Esophagus (tissue), 2 donors: Measurements from ENCODE around the gene CCDC141. TPM values are rescaled to one million over a fixed set of nuclear protein-coding genes. Genes with fewer than 3 reads are reported as not detected.
"Not testable (repeated sequence)": the region's sequence is repeated elsewhere in the genome, so short reads cannot be mapped to it uniquely, and the experiment has no call there.

Experiments used
- H3K27ac ChIP-seq, 2 donors: one replicate each; pipeline ENCODE4 v1.5.1; 2013; ENCODE audit warnings: low read depth in 2 of 2, mild to moderate bottlenecking in 2 of 2, inconsistent platforms in 1 of 2, low read length in 1 of 2, moderate library complexity in 1 of 2
- H3K27me3 ChIP-seq, 2 donors: one replicate each; pipeline ENCODE4 v1.6.1; 2013; ENCODE audit warnings: low read length in 2 of 2, control low read depth in 1 of 2, mild to moderate bottlenecking in 1 of 2; ENCODE audit not compliant: insufficient read depth in 2 of 2, control insufficient read depth in 1 of 2
- H3K36me3 ChIP-seq, 2 donors: one replicate each; pipeline ENCODE4 v1.6.1; 2013; ENCODE audit warnings: low read length in 1 of 2; ENCODE audit not compliant: control insufficient read depth in 2 of 2, insufficient read depth in 2 of 2
- H3K4me1 ChIP-seq, 2 donors: one replicate each; pipeline ENCODE4 v1.6.1; 2013; ENCODE audit warnings: low read length in 1 of 2; ENCODE audit not compliant: control insufficient read depth in 2 of 2, insufficient read depth in 2 of 2
- H3K4me3 ChIP-seq, 2 donors: one replicate each; pipeline ENCODE4 v1.5.1; 2013; ENCODE audit warnings: low read length in 2 of 2, mild to moderate bottlenecking in 2 of 2, low read depth in 1 of 2, moderate library complexity in 1 of 2
- H3K9me3 ChIP-seq, 2 donors: one replicate each; pipeline ENCODE4 v1.6.1; 2013; ENCODE audit warnings: mild to moderate bottlenecking in 2 of 2, low read depth in 1 of 2, low read length in 1 of 2, moderate library complexity in 1 of 2; ENCODE audit not compliant: control insufficient read depth in 2 of 2, insufficient read depth in 1 of 2
- WGBS, 2 donors: extraction: QIAGEN DNeasy Blood & Tissue Kit; methylation state at CpG; one replicate each; pipeline ENCODE4 v1.1.7; 2013; 5-methylcytosine and 5-hydroxymethylcytosine counted together
- polyA plus RNA-seq, 2 donors: library from polyadenylated mRNA; stranded (reverse); fragments of 200-250 nt; gene quantifications; one replicate each; pipeline ENCODE4 v1.2.3, GENCODE V29; 2013
- donor health status: healthy with polysubstance abuse.
- donor health status: Bipolar disorder and iron deficiency.

The CCDC141 gene
- polyA plus RNA-seq, 2 donors, result 0.01 to 0.06 TPM

GRCh38 chr2:179070895-179071294 is 21.0 kb upstream of the CCDC141 start:
- Histone ChIP-seq H3K27me3 (no peaks in the 10 kb centered on the region), H3K4me3 (no peak overlapping the region), H3K36me3 (no peaks in the 10 kb centered on the region), H3K27ac (no peak overlapping the region), H3K4me1 (no peaks in the 10 kb centered on the region), H3K9me3 (no peaks in the 10 kb centered on the region)
- 59 to 64% methylated on average over 2 of the region's 2 CpGs for WGBS, 2 donors

GRCh38 chr2:179069685-179070084 is 19.7 kb upstream of the CCDC141 start:
- no peaks in the 10 kb centered on the region for H3K4me1 ChIP-seq
- no peak overlapping the region for H3K4me3 ChIP-seq
- H3K9me3 ChIP-seq, result no peaks in the 10 kb centered on the region
- no peaks in the 10 kb centered on the region for H3K27me3 ChIP-seq
- H3K36me3 ChIP-seq, result no peaks in the 10 kb centered on the region
- H3K27ac ChIP-seq, result no peak overlapping the region
- WGBS, 2 donors, result 70 to 88% methylated on average over 1 of the region's 1 CpG

GRCh38 chr2:179068991-179069643 is 19.2 kb upstream of the CCDC141 start:
- H3K27me3 ChIP-seq, result no peaks in the 10 kb centered on the region
- 55 to 67% methylated on average over 2 of the region's 2 CpGs for WGBS, 2 donors

GRCh38 chr2:179059026-179059700 is 9.2 kb upstream of the CCDC141 start:
- H3K36me3 ChIP-seq, result no peaks in the 10 kb centered on the region
- H3K4me3 ChIP-seq, result no peak overlapping the region
- no peaks in the 10 kb centered on the region for H3K9me3 ChIP-seq
- H3K4me1 ChIP-seq, result no peaks in the 10 kb centered on the region
- WGBS, 2 donors, result 88 to 92% methylated on average over 2 of the region's 2 CpGs
- no peaks in the 10 kb centered on the region for H3K27me3 ChIP-seq
- no peak overlapping the region for H3K27ac ChIP-seq

More at GRCh38 chr2:179068991-179069643, 19.2 kb upstream of the CCDC141 start:
- Histone ChIP-seq H3K9me3 (no peaks in the 10 kb centered on the region), H3K27ac (no peak overlapping the region), H3K36me3 (no peaks in the 10 kb centered on the region), H3K4me1 (no peaks in the 10 kb centered on the region), H3K4me3 (no peak overlapping the region)

- H3K4me3 ChIP-seq, result no peak overlapping the region
- no peaks in the 10 kb centered on the region for H3K27me3 ChIP-seq
- 81 to 82% methylated on average over 5 of the region's 5 CpGs for WGBS, 2 donors
- H3K36me3 ChIP-seq, result no peaks in the 10 kb centered on the region
- H3K9me3 ChIP-seq, result no peaks in the 10 kb centered on the region
- H3K27ac ChIP-seq, result no peak overlapping the region
- H3K4me1 ChIP-seq, result no peaks in the 10 kb centered on the region
Observed at GRCh38 chr2:179057737-179058136, 7.8 kb upstream of the CCDC141 start.

- H3K36me3 ChIP-seq, H3K27ac ChIP-seq, H3K9me3 ChIP-seq, H3K4me3 ChIP-seq, H3K27me3 ChIP-seq, H3K4me1 ChIP-seq: not testable (repeated sequence)
- WGBS, 2 donors, result 87 to 90% methylated on average over 3 of the region's 3 CpGs
Observed at GRCh38 chr2:179053568-179053967, 3.6 kb upstream of the CCDC141 start.

GRCh38 chr2:179051250-179051649 is 1.3 kb upstream of the CCDC141 start:
- no peak overlapping the region for H3K4me3 ChIP-seq
- H3K27ac ChIP-seq, result no peak overlapping the region
- no peaks in the 10 kb centered on the region for H3K9me3 ChIP-seq
- WGBS, 2 donors, result 67 to 75% methylated on average over 4 of the region's 4 CpGs
- no peaks in the 10 kb centered on the region for H3K27me3 ChIP-seq
- no peaks in the 10 kb centered on the region for H3K36me3 ChIP-seq
- no peaks in the 10 kb centered on the region for H3K4me1 ChIP-seq

GRCh38 chr2:179050755-179051154 is 818 bp upstream of the CCDC141 start:
- Histone ChIP-seq H3K36me3 (no peaks in the 10 kb centered on the region), H3K9me3 (no peaks in the 10 kb centered on the region), H3K4me3 (no peak overlapping the region), H3K27me3 (no peaks in the 10 kb centered on the region), H3K4me1 (no peaks in the 10 kb centered on the region), H3K27ac (no peak overlapping the region)

GRCh38 chr2:179049203-179049545 is 763 bp downstream of the CCDC141 start:
- Histone ChIP-seq H3K9me3 (no peaks in the 10 kb centered on the region), H3K36me3 (no peaks in the 10 kb centered on the region), H3K27me3 (no peaks in the 10 kb centered on the region), H3K27ac (no peak overlapping the region), H3K4me1 (no peaks in the 10 kb centered on the region), H3K4me3 (peak overlapping the region in 1 of 2 donors; percentile 4)
- 52% methylated on average over 4 of the region's 4 CpGs for WGBS, 2 donors

GRCh38 chr2:179048099-179048498 is 1.8 kb downstream of the CCDC141 start:
- no peaks in the 10 kb centered on the region for H3K36me3 ChIP-seq
- H3K4me3 ChIP-seq, result no peak overlapping the region
- 80 to 81% methylated on average over 2 of the region's 2 CpGs for WGBS, 2 donors
- no peaks in the 10 kb centered on the region for H3K4me1 ChIP-seq
- no peak overlapping the region for H3K27ac ChIP-seq
- no peaks in the 10 kb centered on the region for H3K9me3 ChIP-seq
- no peaks in the 10 kb centered on the region for H3K27me3 ChIP-seq
